VCaP (cell line): ENCODE measurements around the gene OGFOD3.
A peak's percentile ranks its signal among the peaks of the same experiment; 100 is the strongest.

Experiments
- H3K27ac ChIP-seq: fragments of 450-650 bp; 2 replicates; pipeline ENCODE4 v1.5.1; 2017
- CTCF ChIP-seq: fragments of 450-650 bp; conservative IDR thresholded peaks from 2 replicates; pipeline ENCODE4 v1.5.1; 2017; ENCODE audit warnings: mild to moderate bottlenecking, moderate library complexity

Gene OGFOD3

GRCh38 chr17:82391496-82392066 is 26.8 kb downstream of the OGFOD3 start:
- no peak for TF ChIP-seq CTCF
- H3K27ac ChIP-seq, result no peak overlapping the region

DNA sequence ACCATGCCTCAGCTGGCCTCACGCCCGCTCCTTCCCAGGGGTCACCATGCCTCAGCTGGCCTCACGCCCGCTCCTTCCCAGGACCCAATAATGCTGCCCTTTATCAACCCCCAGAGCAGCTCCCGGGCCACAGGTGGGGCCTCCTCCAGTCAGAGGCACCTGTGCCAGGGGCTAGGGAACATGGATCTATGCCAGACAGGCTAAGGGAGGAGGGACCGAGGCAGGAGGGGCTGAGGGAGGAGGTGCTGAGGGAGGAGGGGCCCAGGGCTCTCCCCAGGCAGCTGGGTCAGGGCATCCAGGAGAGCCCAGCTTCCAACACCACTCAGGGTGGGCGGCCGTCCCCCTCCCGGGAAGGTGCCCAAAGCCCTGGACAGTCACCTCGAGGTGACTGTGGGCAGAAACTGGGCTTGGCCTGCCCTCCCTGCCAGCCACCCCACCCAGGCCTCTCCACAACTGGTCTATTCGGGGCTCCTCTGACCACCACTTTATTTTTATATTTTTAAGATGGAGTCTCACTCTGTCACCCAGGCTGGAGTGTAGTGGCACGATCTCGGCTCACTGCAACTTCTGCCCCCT is 27.4 kb downstream of the OGFOD3 start:
- H3K27ac ChIP-seq, result no peak overlapping the region
- TF ChIP-seq CTCF, result no peak

DNA sequence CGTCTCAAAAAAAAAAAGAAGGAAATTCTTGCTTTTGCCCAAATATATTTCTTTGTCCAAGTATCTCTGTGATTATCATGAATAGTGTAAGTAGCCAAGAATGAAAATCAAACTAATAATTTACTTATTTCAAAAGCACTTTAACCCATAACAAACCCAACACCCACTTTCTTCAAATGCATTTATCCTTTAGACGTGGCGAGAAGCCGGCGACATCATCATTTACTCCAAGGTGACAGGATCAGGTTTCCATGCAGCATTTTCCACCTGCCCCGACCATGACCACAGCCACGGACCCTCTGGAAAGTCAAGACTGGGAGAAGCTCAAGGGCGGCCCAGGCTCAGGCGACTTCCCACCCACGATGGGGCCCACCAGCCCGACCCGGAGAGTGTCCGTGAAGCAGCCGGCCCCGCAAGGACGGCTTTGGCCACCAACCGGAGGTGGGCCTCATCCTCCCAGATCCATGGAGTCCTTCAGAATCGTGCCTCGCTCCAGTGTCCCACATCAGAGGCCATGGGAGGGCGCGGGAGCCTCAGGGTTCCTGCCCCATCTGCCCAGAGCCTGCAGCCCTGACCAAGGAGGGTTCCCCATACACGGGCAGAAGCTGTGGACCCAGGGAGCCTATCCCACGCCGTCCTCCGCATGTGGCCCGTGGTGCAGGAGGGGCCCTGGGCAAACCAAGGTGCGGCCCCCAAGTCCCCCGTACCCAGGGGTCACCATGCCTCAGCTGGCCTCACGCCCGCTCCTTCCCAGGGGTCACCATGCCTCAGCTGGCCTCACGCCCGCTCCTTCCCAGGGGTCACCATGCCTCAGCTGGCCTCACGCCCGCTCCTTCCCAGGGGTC is 28.1 kb downstream of the OGFOD3 start:
- no peak for TF ChIP-seq CTCF
- no peak overlapping the region for H3K27ac ChIP-seq

DNA sequence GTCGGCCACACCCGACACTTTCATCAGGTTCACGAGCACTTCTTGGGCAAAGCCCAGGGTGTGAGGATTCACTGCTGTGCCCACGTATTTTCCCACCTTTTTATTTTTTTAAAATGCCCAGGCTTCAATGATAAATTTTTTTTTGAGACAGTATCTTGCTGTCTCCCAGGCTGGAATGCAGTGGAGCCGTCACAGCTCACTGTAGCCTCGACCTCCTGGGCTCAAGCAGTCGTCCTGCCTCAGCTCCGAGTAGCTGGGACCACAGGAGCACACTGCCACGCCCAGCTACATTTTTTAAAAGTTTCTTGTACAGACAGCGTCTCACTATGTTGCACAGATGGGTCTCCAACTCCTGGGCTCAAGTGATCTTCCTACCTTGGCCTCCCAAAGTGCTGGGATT is 29.0 kb downstream of the OGFOD3 start:
- no peak overlapping the region for H3K27ac ChIP-seq
- TF ChIP-seq CTCF, result no peak

DNA sequence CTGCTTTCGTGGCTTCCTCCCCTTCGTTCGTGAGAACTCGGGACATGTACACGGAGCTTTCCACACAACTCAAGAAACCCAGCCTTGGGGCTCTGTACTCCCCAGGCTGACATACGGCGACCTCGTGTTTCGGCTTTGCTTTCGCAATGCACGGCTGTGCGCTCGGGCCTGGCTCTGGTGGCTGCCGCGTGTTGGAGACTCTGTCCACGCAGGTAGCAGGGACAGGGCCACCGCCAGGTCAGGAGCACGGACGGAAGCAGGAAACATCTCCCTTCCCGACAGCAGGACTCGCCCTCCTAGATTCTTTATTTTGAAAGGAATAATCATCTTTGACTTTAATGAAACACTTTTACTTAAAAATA is 29.5 kb downstream of the OGFOD3 start:
- no peak for TF ChIP-seq CTCF
- no peak overlapping the region for H3K27ac ChIP-seq

GRCh38 chr17:82388223-82388921 is 30.0 kb downstream of the OGFOD3 start:
- no peak overlapping the region; the same call in 1 of the 2 replicates for H3K27ac ChIP-seq
- 0 out of 2 replicates have a peak, but pooled peaks have one; percentile 16 for TF ChIP-seq CTCF

- no peak for TF ChIP-seq CTCF
- no peak overlapping the region; the same call in 1 of the 2 replicates for H3K27ac ChIP-seq
These were observed 30.7 kb downstream of the OGFOD3 start for GRCh38 chr17:82387705-82388106.
